Measurements from ENCODE around the gene TNIP2.

TNIP2 gene

DNA sequence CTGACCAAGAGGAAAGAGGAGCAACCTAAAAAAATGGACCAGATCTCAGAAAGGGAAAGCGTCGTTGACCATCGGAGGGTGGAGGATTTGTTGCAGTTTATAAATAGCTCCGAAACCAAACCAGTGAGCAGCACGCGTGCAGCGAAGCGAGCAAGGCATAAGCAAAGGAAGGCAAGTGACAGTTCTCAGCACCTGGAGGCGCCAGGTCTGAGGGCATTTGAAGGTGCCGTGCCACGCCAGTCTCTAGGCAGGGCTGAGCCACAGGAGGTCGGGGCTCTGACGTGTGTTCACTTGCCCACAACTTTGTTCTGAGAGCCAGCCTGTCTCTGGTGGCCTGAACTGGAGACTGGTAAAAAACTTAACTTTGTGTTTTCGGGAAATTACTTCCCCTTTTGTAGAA is 59.7 kb downstream of the TNIP2 start:
- DNase-seq (ENCODE audit: low read depth), result no peak
- H3K4me3 ChIP-seq (ENCODE audit: low read depth, low read length), result no peak overlapping the region

DNA sequence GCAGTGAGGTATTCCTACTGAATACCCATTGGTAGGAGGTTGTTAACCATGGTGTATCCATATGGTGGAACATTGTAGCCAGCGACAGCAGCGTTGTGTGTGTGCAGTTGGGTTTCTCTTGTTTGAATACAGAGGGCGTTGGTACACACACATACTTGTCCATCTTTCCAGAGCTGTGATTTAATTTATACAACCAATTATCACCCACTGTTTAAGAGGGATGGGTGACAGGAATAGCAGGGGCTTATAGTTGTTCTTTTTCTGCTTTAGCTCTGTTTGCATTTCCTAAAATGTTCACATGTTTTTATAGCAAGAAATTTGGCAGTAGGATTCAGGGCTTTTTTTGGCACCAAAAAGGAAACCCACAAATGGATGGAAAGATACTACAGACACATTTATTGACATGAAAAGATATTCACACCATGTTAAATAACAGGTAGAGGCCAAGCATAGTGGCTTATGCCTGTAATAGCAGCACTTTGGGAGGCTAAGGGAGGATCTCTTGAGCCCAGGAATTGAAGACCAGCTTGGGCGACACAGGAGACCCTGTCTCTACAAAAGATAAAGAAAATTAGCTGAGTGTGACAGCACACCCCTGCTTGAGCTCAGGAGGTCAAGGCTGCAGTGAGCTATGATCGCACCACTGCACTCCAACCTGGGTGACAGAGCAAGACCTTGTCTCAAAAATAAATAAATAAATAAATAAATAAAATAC is 60.6 kb downstream of the TNIP2 start:
- DNase-seq (ENCODE audit: low read depth), result no peak
- H3K4me3 ChIP-seq (ENCODE audit: low read depth, low read length), result no peak overlapping the region

DNA sequence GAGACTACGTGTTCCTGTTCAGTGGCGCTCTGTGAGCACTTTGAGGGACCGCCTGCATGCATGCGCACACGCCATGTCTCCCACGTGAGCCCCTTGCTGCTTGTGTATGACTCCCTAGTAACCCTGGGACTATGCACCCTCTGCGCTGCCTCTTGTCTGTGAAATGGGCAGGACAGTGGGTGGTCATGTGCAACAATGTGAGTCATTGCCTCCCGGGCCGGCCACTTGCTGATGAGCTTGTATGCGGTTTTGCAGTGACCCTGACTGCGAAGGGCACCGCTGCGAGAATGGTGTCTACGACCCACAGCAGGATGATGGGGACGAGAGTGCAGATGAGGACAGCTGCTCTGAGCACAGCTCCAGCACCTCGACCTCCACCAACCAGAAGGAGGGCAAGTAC is 61.4 kb downstream of the TNIP2 start:
- no peak overlapping the region for H3K4me3 ChIP-seq (ENCODE audit: low read depth, low read length)
- DNase-seq (ENCODE audit: low read depth), result no peak

DNA sequence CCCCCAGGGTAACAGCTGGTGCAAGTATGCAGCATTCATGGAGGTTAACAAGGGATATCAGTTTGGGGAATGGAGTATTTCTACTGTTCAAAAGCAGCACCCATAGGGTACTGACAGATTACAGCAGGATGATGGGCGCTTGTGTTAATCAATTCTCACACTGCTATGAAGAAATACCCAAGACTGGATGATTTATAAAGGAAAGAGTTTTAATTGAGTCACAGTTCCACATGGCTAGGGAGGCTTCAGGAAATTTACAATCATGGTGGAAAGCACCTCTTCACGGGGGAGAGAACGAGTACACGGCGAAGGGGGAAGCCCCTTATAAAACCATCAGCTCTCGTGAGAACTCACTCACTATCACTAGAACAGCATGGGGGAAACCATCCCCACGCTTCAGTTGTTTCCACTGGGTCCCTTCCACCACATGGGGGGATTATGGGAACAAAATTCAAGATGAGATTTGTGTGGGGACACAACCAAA is 64.1 kb downstream of the TNIP2 start:
- no peak for DNase-seq (ENCODE audit: low read depth)
- no peak overlapping the region for H3K4me3 ChIP-seq (ENCODE audit: low read depth, low read length)
